ENCODE data around the gene FOXL3.
"Not testable (repeated sequence)": the region's sequence is repeated elsewhere in the genome, so short reads cannot be mapped to it uniquely, and the experiment has no call there.

DNA sequence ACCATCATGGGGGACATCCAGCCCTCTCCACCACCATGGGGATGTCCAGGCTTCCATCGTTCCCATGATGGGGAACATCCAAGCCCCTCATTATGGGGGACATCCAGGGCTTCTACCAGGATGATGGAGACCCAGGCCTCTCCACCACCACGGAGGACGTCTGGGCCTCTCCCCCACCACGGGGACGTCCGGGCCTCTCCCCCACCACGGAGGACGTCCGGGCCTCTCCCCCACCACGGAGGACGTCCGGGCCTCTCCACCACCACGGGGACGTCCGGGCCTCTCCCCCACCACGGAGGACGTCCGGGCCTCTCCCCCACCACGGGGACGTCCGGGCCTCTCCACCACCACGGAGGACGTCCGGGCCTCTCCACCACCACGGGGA is 46.2 kb downstream of the FOXL3 start:
- not testable (repeated sequence) for TF ChIP-seq ESRRA (CRISPR knock-in tag; IDR thresholded peaks at IDR 0.05; ENCODE audit: borderline replicate concordance); EMX1 (CRISPR knock-in tag; IDR thresholded peaks at IDR 0.05); CBFB (CRISPR knock-in tag; IDR thresholded peaks at IDR 0.05; ENCODE audit: low read depth); TCF7 (CRISPR knock-in tag; IDR thresholded peaks at IDR 0.05; ENCODE audit: low read depth); CTCF (IDR thresholded peaks at IDR 0.05); NFE2L1 (CRISPR knock-in tag; IDR thresholded peaks at IDR 0.05); IRF2 (CRISPR knock-in tag; IDR thresholded peaks at IDR 0.05; ENCODE audit: borderline replicate concordance, low read depth); MAX (CRISPR knock-in tag; IDR thresholded peaks at IDR 0.05); CREM (CRISPR knock-in tag; IDR thresholded peaks at IDR 0.05); NR3C1 (CRISPR knock-in tag; conservative IDR thresholded peaks at IDR 0.05; ENCODE audit: low read depth); ZNF263 (CRISPR knock-in tag; IDR thresholded peaks at IDR 0.05; ENCODE audit: low read depth); E2F1 (CRISPR knock-in tag; IDR thresholded peaks at IDR 0.05)
- TF ChIP-seq, protein P1, sequence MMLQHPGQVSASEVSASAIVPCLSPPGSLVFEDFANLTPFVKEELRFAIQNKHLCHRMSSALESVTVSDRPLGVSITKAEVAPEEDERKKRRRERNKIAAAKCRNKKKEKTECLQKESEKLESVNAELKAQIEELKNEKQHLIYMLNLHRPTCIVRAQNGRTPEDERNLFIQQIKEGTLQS (CRISPR knock-in tag; conservative IDR thresholded peaks at IDR 0.05), result not testable (repeated sequence)
